HCT116 (cell line): Measurements from ENCODE around the gene MINDY4.

ENCODE experiments used
- EZH2 ChIP-seq: fragments of 200-600 bp; sonication (generic); IDR thresholded peaks from 2 replicates; pipeline ENCODE4 v1.6.1; 2017; ENCODE audit warnings: antibody characterized with exemption, mixed run types
- EZH2phosphoT487 ChIP-seq: fragments of 200-600 bp; IDR thresholded peaks from 2 replicates; pipeline ENCODE4 v1.6.1; 2018; ENCODE audit warnings: antibody characterized with exemption, borderline replicate concordance
- JUND ChIP-seq: IDR thresholded peaks from 2 replicates; pipeline ENCODE4 v1.6.1; 2012
- POLR2A ChIP-seq: IDR thresholded peaks from 2 replicates; pipeline ENCODE4 v1.7.0; 2011; ENCODE audit warnings: borderline replicate concordance; ENCODE audit not compliant: insufficient read depth, insufficient read length; ENCODE audit errors: extremely low read depth
- POLR2AphosphoS5 ChIP-seq: IDR thresholded peaks from 2 replicates; pipeline ENCODE4 v1.6.1; 2011; ENCODE audit warnings: mild to moderate bottlenecking, low read depth, low read length, moderate library complexity
- SP1 ChIP-seq: IDR thresholded peaks from 2 replicates; pipeline ENCODE4 v1.6.1; 2012; ENCODE audit warnings: low read depth
- YY1 ChIP-seq: IDR thresholded peaks from 2 replicates; pipeline ENCODE4 v1.6.1; 2011; ENCODE audit warnings: low read length, low read depth, moderate library complexity, mild to moderate bottlenecking; ENCODE audit not compliant: insufficient replicate concordance; ENCODE audit errors: extremely low read depth
- TF ChIP-seq, protein P1 (sequence below), 3 experiments: fragments of 200-600 bp in 1 of 3; sonication (generic) in 1 of 3; IDR thresholded peaks in 2 of 3; conservative IDR thresholded peaks in 1 of 3; 2 replicates each; pipeline ENCODE4 v1.5.1; 2012 to 2017; ENCODE audit warnings: low read depth in 2 of 3, low read length in 2 of 3, antibody characterized with exemption in 1 of 3, borderline replicate concordance in 1 of 3, control low read depth in 1 of 3, mild to moderate bottlenecking in 1 of 3, mixed read lengths in 1 of 3, mixed run types in 1 of 3, moderate library complexity in 1 of 3; ENCODE audit not compliant: insufficient read depth in 1 of 3
- TF ChIP-seq, protein P2 (sequence below): IDR thresholded peaks from 2 replicates; pipeline ENCODE4 v1.6.1; 2012; ENCODE audit warnings: low read depth
- TF ChIP-seq, protein P3 (sequence below): IDR thresholded peaks from 2 replicates; pipeline ENCODE4 v1.6.1; 2011; ENCODE audit warnings: mild to moderate bottlenecking, low read length, moderate library complexity; ENCODE audit not compliant: insufficient replicate concordance; ENCODE audit errors: extremely low read depth
- TF ChIP-seq, protein P4 (sequence below): IDR thresholded peaks from 2 replicates; pipeline ENCODE4 v1.6.1; 2012
- TF ChIP-seq, protein P5 (sequence below): IDR thresholded peaks from 2 replicates; pipeline ENCODE4 v1.6.1; 2012

DNA sequence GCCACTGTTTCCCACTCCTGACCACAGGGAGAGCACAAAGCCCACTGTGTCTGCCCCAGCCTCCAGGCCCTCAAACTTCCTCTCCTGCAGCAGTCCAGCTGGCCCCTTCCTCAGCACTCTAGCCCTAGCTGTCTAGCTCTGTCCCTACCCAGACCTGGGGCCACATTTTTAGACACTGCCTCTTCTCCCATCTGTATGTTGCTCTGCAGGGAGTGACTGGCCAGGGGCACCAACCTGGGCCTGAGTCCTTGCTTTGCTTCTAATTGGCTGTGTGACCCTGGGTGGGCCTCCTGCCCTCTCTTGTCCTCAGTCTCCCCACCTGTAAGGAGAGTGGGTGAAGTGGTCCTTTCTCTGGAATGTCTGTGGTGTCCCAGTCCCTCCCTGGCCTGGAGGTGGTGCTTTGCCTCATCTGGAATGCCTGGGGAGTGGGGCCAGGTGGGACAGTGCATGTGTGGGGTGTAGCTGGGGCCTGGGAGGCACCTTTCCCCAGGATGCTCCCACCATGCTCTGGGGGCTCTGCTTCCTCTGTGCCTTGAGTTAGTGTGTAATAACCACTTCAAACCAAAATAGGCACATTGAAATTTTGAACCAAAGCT is 165.5 kb downstream of the MINDY4 start:
- no peak for TF ChIP-seq POLR2AphosphoS5
- TF ChIP-seq, protein P1, sequence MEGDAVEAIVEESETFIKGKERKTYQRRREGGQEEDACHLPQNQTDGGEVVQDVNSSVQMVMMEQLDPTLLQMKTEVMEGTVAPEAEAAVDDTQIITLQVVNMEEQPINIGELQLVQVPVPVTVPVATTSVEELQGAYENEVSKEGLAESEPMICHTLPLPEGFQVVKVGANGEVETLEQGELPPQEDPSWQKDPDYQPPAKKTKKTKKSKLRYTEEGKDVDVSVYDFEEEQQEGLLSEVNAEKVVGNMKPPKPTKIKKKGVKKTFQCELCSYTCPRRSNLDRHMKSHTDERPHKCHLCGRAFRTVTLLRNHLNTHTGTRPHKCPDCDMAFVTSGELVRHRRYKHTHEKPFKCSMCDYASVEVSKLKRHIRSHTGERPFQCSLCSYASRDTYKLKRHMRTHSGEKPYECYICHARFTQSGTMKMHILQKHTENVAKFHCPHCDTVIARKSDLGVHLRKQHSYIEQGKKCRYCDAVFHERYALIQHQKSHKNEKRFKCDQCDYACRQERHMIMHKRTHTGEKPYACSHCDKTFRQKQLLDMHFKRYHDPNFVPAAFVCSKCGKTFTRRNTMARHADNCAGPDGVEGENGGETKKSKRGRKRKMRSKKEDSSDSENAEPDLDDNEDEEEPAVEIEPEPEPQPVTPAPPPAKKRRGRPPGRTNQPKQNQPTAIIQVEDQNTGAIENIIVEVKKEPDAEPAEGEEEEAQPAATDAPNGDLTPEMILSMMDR (IDR thresholded peaks at IDR 0.05 in 2 of 3, conservative IDR thresholded peaks at IDR 0.05 in 1 of 3; ENCODE audit: borderline replicate concordance in 1 of 3, insufficient read depth in 1 of 3, low read depth in 2 of 3, low read length in 2 of 3), result no peak
- TF ChIP-seq, protein P2, sequence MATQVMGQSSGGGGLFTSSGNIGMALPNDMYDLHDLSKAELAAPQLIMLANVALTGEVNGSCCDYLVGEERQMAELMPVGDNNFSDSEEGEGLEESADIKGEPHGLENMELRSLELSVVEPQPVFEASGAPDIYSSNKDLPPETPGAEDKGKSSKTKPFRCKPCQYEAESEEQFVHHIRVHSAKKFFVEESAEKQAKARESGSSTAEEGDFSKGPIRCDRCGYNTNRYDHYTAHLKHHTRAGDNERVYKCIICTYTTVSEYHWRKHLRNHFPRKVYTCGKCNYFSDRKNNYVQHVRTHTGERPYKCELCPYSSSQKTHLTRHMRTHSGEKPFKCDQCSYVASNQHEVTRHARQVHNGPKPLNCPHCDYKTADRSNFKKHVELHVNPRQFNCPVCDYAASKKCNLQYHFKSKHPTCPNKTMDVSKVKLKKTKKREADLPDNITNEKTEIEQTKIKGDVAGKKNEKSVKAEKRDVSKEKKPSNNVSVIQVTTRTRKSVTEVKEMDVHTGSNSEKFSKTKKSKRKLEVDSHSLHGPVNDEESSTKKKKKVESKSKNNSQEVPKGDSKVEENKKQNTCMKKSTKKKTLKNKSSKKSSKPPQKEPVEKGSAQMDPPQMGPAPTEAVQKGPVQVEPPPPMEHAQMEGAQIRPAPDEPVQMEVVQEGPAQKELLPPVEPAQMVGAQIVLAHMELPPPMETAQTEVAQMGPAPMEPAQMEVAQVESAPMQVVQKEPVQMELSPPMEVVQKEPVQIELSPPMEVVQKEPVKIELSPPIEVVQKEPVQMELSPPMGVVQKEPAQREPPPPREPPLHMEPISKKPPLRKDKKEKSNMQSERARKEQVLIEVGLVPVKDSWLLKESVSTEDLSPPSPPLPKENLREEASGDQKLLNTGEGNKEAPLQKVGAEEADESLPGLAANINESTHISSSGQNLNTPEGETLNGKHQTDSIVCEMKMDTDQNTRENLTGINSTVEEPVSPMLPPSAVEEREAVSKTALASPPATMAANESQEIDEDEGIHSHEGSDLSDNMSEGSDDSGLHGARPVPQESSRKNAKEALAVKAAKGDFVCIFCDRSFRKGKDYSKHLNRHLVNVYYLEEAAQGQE, result no peak
- TF ChIP-seq, protein P3, sequence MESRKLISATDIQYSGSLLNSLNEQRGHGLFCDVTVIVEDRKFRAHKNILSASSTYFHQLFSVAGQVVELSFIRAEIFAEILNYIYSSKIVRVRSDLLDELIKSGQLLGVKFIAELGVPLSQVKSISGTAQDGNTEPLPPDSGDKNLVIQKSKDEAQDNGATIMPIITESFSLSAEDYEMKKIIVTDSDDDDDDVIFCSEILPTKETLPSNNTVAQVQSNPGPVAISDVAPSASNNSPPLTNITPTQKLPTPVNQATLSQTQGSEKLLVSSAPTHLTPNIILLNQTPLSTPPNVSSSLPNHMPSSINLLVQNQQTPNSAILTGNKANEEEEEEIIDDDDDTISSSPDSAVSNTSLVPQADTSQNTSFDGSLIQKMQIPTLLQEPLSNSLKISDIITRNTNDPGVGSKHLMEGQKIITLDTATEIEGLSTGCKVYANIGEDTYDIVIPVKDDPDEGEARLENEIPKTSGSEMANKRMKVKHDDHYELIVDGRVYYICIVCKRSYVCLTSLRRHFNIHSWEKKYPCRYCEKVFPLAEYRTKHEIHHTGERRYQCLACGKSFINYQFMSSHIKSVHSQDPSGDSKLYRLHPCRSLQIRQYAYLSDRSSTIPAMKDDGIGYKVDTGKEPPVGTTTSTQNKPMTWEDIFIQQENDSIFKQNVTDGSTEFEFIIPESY, result no peak
- TF ChIP-seq, protein P4, sequence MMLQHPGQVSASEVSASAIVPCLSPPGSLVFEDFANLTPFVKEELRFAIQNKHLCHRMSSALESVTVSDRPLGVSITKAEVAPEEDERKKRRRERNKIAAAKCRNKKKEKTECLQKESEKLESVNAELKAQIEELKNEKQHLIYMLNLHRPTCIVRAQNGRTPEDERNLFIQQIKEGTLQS, result no peak
- no peak for TF ChIP-seq JUND
- no peak for TF ChIP-seq POLR2A
- TF ChIP-seq EZH2, result no peak
- TF ChIP-seq, protein P5, sequence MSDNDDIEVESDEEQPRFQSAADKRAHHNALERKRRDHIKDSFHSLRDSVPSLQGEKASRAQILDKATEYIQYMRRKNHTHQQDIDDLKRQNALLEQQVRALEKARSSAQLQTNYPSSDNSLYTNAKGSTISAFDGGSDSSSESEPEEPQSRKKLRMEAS, result no peak
- no peak for TF ChIP-seq SP1
- no peak for TF ChIP-seq YY1
- no peak for TF ChIP-seq EZH2phosphoT487
